GM15510 (cell line): ENCODE measurements around the gene KLHDC7B.

Source experiments
- POLR2A ChIP-seq: IDR thresholded peaks from 3 replicates; pipeline ENCODE4 v1.6.1; 2011; ENCODE audit warnings: borderline replicate concordance; ENCODE audit not compliant: insufficient read length; ENCODE audit errors: extremely low read depth

The KLHDC7B gene

GRCh38 chr22:50507991-50508884 lies 37.5 kb upstream of the KLHDC7B start, which contains the start of gene NCAPH2:
TSS of gene NCAPH2 (plus strand) at chr22:50508224. CDS start at chr22:50508338, 114 bp downstream.
- TF ChIP-seq POLR2A = peak; percentile 88

- TF ChIP-seq POLR2A = no peak
Observed at GRCh38 chr22:50508897-50509296, 36.8 kb upstream of the KLHDC7B start.

GRCh38 chr22:50513175-50513574 lies 32.5 kb upstream of the KLHDC7B start:
- TF ChIP-seq POLR2A = no peak

- no peak for TF ChIP-seq POLR2A
Observed at GRCh38 chr22:50516068-50516467, 29.6 kb upstream of the KLHDC7B start.

- no peak for TF ChIP-seq POLR2A
Observed at GRCh38 chr22:50516891-50517290, 28.8 kb upstream of the KLHDC7B start.

- TF ChIP-seq POLR2A = no peak
Observed at GRCh38 chr22:50517495-50518260, 28.0 kb upstream of the KLHDC7B start.

- no peak for TF ChIP-seq POLR2A
Observed at GRCh38 chr22:50518606-50519005, 27.1 kb upstream of the KLHDC7B start.

GRCh38 chr22:50519151-50519550 lies 26.5 kb upstream of the KLHDC7B start:
- TF ChIP-seq POLR2A = no peak

- TF ChIP-seq POLR2A = no peak
Observed at GRCh38 chr22:50520826-50521453, 24.8 kb upstream of the KLHDC7B start.

GRCh38 chr22:50521710-50522109 lies 24.0 kb upstream of the KLHDC7B start:
- TF ChIP-seq POLR2A = no peak

GRCh38 chr22:50522208-50522805 lies 23.4 kb upstream of the KLHDC7B start:
- no peak for TF ChIP-seq POLR2A

- TF ChIP-seq POLR2A = no peak
Observed at GRCh38 chr22:50522806-50523438, 22.8 kb upstream of the KLHDC7B start.

GRCh38 chr22:50523458-50523805 lies 22.3 kb upstream of the KLHDC7B start:
- TF ChIP-seq POLR2A = no peak

GRCh38 chr22:50523806-50524675 lies 21.7 kb upstream of the KLHDC7B start:
- no peak for TF ChIP-seq POLR2A

GRCh38 chr22:50524676-50525103 lies 21.0 kb upstream of the KLHDC7B start:
- TF ChIP-seq POLR2A = no peak
